Superior temporal gyrus (tissue), 1 donor: Measurements from ENCODE around the gene FBXL19.
A peak's percentile ranks its signal among the peaks of the same experiment; 100 is the strongest.

Source experiments
- DNase-seq: peaks from one replicate; pipeline ENCODE4 v3.0.0-alpha.2; 2016; ENCODE audit errors: extremely low spot score

FBXL19 gene

GRCh38 chr16:30894540-30895368, 28.6 kb upstream of the FBXL19 start:
- DNase-seq: peak; percentile 67

GRCh38 chr16:30895627-30896260, 27.6 kb upstream of the FBXL19 start:
- DNase-seq: no peak

- DNase-seq: no peak
These were observed 27.0 kb upstream of the FBXL19 start, which contains the start of gene CTF1 for GRCh38 chr16:30896261-30896888. Gene CTF1 (plus strand): TSS chr16:30896614. CDS start chr16:30896644, 30 bp downstream.

- peak; percentile 92 for DNase-seq
These were observed 26.3 kb upstream of the FBXL19 start for GRCh38 chr16:30896889-30897733.

GRCh38 chr16:30899794-30900193, 23.6 kb upstream of the FBXL19 start:
- DNase-seq: no peak

GRCh38 chr16:30900588-30900987, 22.8 kb upstream of the FBXL19 start:
- no peak for DNase-seq

GRCh38 chr16:30901201-30902028, 22.0 kb upstream of the FBXL19 start:
- no peak for DNase-seq

GRCh38 chr16:30902029-30902972, 21.1 kb upstream of the FBXL19 start:
- DNase-seq: peak; percentile 64

- no peak for DNase-seq
These were observed 20.4 kb upstream of the FBXL19 start for GRCh38 chr16:30903002-30903401.

GRCh38 chr16:30903596-30903995, 19.8 kb upstream of the FBXL19 start:
- no peak for DNase-seq

GRCh38 chr16:30904114-30904780, 19.1 kb upstream of the FBXL19 start:
- no peak for DNase-seq

- DNase-seq: no peak
These were observed 16.3 kb upstream of the FBXL19 start for GRCh38 chr16:30907064-30907463.

GRCh38 chr16:30910427-30911029, 12.8 kb upstream of the FBXL19 start:
- no peak for DNase-seq

- no peak for DNase-seq
These were observed 10.5 kb upstream of the FBXL19 start for GRCh38 chr16:30912794-30913412.

GRCh38 chr16:30914830-30915229, 8.5 kb upstream of the FBXL19 start:
- DNase-seq: no peak

GRCh38 chr16:30918614-30919013, 4.8 kb upstream of the FBXL19 start:
- DNase-seq: no peak

GRCh38 chr16:30920891-30921290, 2.5 kb upstream of the FBXL19 start:
- DNase-seq: no peak

GRCh38 chr16:30921459-30921747, 2.0 kb upstream of the FBXL19 start:
- DNase-seq: no peak
